Right atrium auricular region (tissue), 2 donors: ENCODE data around the gene SEMA6C. TPM values are rescaled to one million over a fixed set of nuclear protein-coding genes. Genes with fewer than 3 reads are reported as not detected.
A peak's percentile ranks its signal among the peaks of the same experiment; 100 is the strongest.

Source experiments
- DNase-seq: peaks from one replicate; pipeline ENCODE4 v3.0.0-alpha.2; 2019; ENCODE audit warnings: low spot score
- H3K27ac ChIP-seq, 2 donors: fragments of 200-600 bp; sonication (generic); 1 replicate in 1 of 2; 2 replicates in 1 of 2; pipeline ENCODE4 v1.5.1; 2016 to 2019
- H3K27me3 ChIP-seq, 2 donors: fragments of 200-600 bp; sonication (generic); one replicate each; pipeline versions ENCODE4 v1.5.1 to v1.6.0; 2017 to 2019
- H3K36me3 ChIP-seq: fragments of 200-600 bp; sonication (generic); one replicate; pipeline ENCODE4 v1.5.1; 2016
- H3K4me1 ChIP-seq, 2 donors: fragments of 200-600 bp; sonication (generic); one replicate each; pipeline versions ENCODE4 v1.5.1 to v1.6.0; 2017 to 2019
- H3K4me3 ChIP-seq, 2 donors: fragments of 200-600 bp; sonication (generic); 1 replicate in 1 of 2; 2 replicates in 1 of 2; pipeline ENCODE4 v1.5.1; 2017 to 2019; ENCODE audit warnings: mild to moderate bottlenecking in 1 of 2, moderate library complexity in 1 of 2
- H3K9me3 ChIP-seq, 2 donors: fragments of 200-600 bp; sonication (generic); one replicate each; pipeline ENCODE4 v1.5.1; 2019
- CTCF ChIP-seq, 2 donors: fragments of 200-600 bp; sonication (generic); IDR thresholded peaks; one replicate each; pipeline ENCODE4 v1.5.1; 2019; ENCODE audit warnings: antibody characterized with exemption in 2 of 2
- total RNA-seq, 2 donors: library from RNA; depleted of rRNA; stranded (reverse); fragments of >200 nt; gene quantifications; one replicate each; pipeline ENCODE4 v1.1.0, GENCODE V29; 2016

SEMA6C gene
- total RNA-seq, 2 donors from 2014 or later, result 40.0 to 60.7 TPM

DNA sequence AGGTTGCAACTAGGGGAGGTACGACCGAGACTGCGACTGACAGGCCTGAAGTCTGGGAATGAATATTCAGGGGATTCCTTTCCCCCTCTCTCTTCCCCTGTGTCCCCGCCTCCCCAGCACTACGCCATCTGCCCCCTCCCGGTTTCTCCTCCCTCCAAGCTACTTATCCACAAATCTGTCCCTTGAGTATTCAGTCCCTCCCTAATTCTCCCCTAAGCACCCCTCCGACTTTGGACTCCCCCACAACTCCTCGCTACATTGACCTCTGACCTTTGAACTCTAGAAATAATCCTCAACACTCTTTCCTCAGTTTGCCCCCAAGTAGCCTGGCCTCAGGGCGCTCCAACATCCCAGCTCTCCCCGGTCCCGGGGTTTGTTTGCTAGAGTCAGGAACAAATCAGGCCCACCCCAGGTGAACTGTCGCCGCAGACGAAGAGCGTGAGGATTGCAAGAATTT is 18.9 kb upstream of the SEMA6C start:
- Histone ChIP-seq H3K27ac (peak overlapping the region; percentile 92 to 95), H3K4me3 (peak overlapping the region; percentile 50 to 81), H3K9me3 (no peaks in the 10 kb centered on the region), H3K27me3 (no peaks in the 10 kb centered on the region), H3K4me1 (peaks cover 0 to 35% of the 10 kb centered on the region in 2 donors), H3K36me3 (peaks cover 22% of the 10 kb centered on the region)
- no peak for DNase-seq
- TF ChIP-seq CTCF (IDR thresholded peaks at IDR 0.05), result no peak

- Histone ChIP-seq H3K4me1 (peaks cover 0 to 35% of the 10 kb centered on the region in 2 donors), H3K27me3 (no peaks in the 10 kb centered on the region), H3K4me3 (peak overlapping the region; percentile 50 to 81), H3K36me3 (peaks cover 23% of the 10 kb centered on the region), H3K27ac (peak overlapping the region; percentile 92 to 95), H3K9me3 (no peaks in the 10 kb centered on the region)
- TF ChIP-seq CTCF (IDR thresholded peaks at IDR 0.05), result no peak
- DNase-seq, result no peak
Measured at GRCh38 chr1:151164732-151165280, 18.4 kb upstream of the SEMA6C start.

DNA sequence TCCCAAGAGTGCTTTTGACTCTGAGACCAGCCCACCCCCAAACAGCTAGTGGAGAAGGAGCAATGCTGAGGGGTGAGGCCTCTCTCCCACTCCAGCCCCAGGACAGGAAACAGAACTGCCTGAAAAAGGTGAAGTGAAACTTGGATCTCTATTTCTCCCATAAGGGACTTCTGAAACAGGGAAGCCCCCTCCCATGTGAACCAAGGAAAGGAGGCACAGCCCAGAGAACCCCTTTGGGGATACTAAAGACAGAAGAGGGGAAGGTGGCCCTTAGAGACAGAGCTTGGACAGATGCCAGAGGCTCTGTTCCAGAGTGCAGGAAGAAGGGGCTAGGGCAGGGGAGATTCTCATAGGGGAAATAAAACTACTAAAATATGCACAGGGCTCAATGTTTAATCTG is 12.9 kb upstream of the SEMA6C start:
- DNase-seq, result no peak
- TF ChIP-seq CTCF (IDR thresholded peaks at IDR 0.05), result no peak
- no peaks in the 10 kb centered on the region for H3K27me3 ChIP-seq
- H3K4me1 ChIP-seq, result peaks cover 0 to 15% of the 10 kb centered on the region in 2 donors
- H3K9me3 ChIP-seq, result no peaks in the 10 kb centered on the region
- no peak overlapping the region for H3K27ac ChIP-seq
- H3K36me3 ChIP-seq, result peaks cover 30% of the 10 kb centered on the region
- H3K4me3 ChIP-seq, result no peak overlapping the region

DNA sequence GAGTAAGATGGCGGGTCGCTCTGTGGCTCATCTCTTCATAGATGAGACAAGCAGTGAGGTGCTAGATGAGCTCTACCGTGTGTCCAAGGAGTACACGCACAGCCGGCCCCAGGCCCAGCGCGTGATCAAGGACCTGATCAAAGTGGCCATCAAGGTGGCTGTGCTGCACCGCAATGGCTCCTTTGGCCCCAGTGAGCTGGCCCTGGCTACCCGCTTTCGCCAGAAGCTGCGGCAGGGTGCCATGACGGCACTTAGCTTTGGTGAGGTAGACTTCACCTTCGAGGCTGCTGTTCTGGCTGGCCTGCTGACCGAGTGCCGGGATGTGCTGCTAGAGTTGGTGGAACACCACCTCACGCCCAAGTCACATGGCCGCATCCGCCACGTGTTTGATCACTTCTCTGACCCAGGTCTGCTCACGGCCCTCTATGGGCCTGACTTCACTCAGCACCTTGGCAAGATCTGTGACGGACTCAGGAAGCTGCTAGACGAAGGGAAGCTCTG is 12.4 kb upstream of the SEMA6C start:
- DNase-seq, result no peak

GRCh38 chr1:151158326-151158725 is 11.9 kb upstream of the SEMA6C start:
- Histone ChIP-seq H3K27me3 (no peaks in the 10 kb centered on the region), H3K36me3 (peaks cover 30% of the 10 kb centered on the region), H3K27ac (no peak overlapping the region), H3K9me3 (no peaks in the 10 kb centered on the region), H3K4me3 (no peak overlapping the region), H3K4me1 (peaks cover 0 to 4% of the 10 kb centered on the region in 2 donors)
- TF ChIP-seq CTCF (IDR thresholded peaks at IDR 0.05), result no peak
- DNase-seq, result no peak

More for the DNA sequence above, 12.4 kb upstream of the SEMA6C start:
- H3K27me3 ChIP-seq, result no peaks in the 10 kb centered on the region
- no peak overlapping the region for H3K4me3 ChIP-seq
- H3K36me3 ChIP-seq, result peaks cover 30% of the 10 kb centered on the region
- peaks cover 0 to 9% of the 10 kb centered on the region in 2 donors for H3K4me1 ChIP-seq
- H3K9me3 ChIP-seq, result no peaks in the 10 kb centered on the region
- no peak overlapping the region for H3K27ac ChIP-seq
- TF ChIP-seq CTCF (IDR thresholded peaks at IDR 0.05), result no peak
